HepG2 (cell line): Measurements from ENCODE around the gene UBE2S. TPM values are rescaled to one million over a fixed set of nuclear protein-coding genes. Genes with fewer than 3 reads are reported as not detected.

Source experiments
- ATAC-seq: fragments of 200-7000 bp; cut with Tn5 transposase; 3 replicates; pipeline ENCODE4 v1.9.1; 2020; ENCODE audit warnings: mild to moderate bottlenecking, moderate library complexity
- BruUV-seq: library from RNA; stranded (reverse); fragments of 400-500 nt; replicated peaks from 2 replicates; lab custom pipeline; 2021; lab: Mats Ljungman, UMichigan
- CTCF ChIA-PET: fragments of 300-600 bp; formaldehyde crosslinking; extraction: SDS; loops from one replicate; lab custom pipeline; 2021; ENCODE audit warnings: low total read pairs, inconsistent platforms, low intra/inter-chr PET ratio; lab: Yijun Ruan, JAX
- POLR2A ChIA-PET: fragments of 350-600 bp; sonication (Branson Sonifier 250); formaldehyde crosslinking; loops from one replicate; lab custom pipeline; 2020; ENCODE audit warnings: antibody characterized with exemption, inconsistent platforms; lab: Yijun Ruan, JAX
- DNase-seq: peaks from one replicate; pipeline ENCODE4 v3.0.0-alpha.2; 2015; ENCODE audit warnings: low spot score
- FAIRE-seq: peaks from 3 replicates; lab custom pipeline; 2011; peaks lifted over from hg19 to GRCh38; lab: Jason Lieb, UNC
- H2AFZ ChIP-seq: one replicate; pipeline ENCODE4 v1.6.1; 2011; ENCODE audit warnings: low read length, inconsistent platforms
- H3K27ac ChIP-seq: fragments of 300-600 bp; 3 replicates; pipeline ENCODE4 v1.8.0; 2011; ENCODE audit warnings: mixed run types, mild to moderate bottlenecking, mixed read lengths, low read length, inconsistent platforms; ENCODE audit not compliant: insufficient read depth; ENCODE audit errors: extremely low read length
- H3K27me3 ChIP-seq, 2 experiments: fragments of 200-600 bp in 1 of 2; 2 replicates in 1 of 2; 3 replicates in 1 of 2; pipeline versions ENCODE4 v1.6.0 to v1.8.0; 2011; ENCODE audit warnings: low read length in 2 of 2, mild to moderate bottlenecking in 2 of 2, moderate library complexity in 2 of 2, inconsistent platforms in 1 of 2; ENCODE audit not compliant: insufficient read depth in 2 of 2, control insufficient read depth in 1 of 2
- H3K36me3 ChIP-seq, 2 experiments: fragments of 200-600 bp in 1 of 2; replicated peaks in 1 of 2; 2 replicates in 1 of 2; 3 replicates in 1 of 2; pipeline versions ENCODE4 v1.5.1 to v1.8.0; 2011; ENCODE audit warnings: low read length in 2 of 2, inconsistent platforms in 1 of 2; ENCODE audit not compliant: insufficient read depth in 2 of 2, control insufficient read depth in 1 of 2
- H3K4me1 ChIP-seq: 2 replicates; pipeline ENCODE4 v1.5.1; 2012; ENCODE audit warnings: low read length, inconsistent platforms; ENCODE audit not compliant: insufficient read depth
- H3K4me2 ChIP-seq: 2 replicates; pipeline ENCODE4 v1.6.0; 2011; ENCODE audit warnings: low read depth, low read length, inconsistent platforms
- H3K4me3 ChIP-seq, 3 experiments: fragments of 200-600 bp in 1 of 3; sonication (generic), shearing (Covaris generic) in 1 of 3; replicated peaks in 1 of 3; 2 replicates each; pipeline ENCODE4 v1.5.1; 2011 to 2016; ENCODE audit warnings: low read length in 3 of 3, inconsistent platforms in 2 of 3, low read depth in 2 of 3, mild to moderate bottlenecking in 2 of 3, control low read depth in 1 of 3, mixed read lengths in 1 of 3; ENCODE audit not compliant: insufficient read depth in 1 of 3
- H3K79me2 ChIP-seq: one replicate; pipeline ENCODE4 v1.6.1; 2011; ENCODE audit warnings: low read length, inconsistent platforms; ENCODE audit not compliant: insufficient read depth
- H3K9ac ChIP-seq: 2 replicates; pipeline ENCODE4 v1.6.0; 2011; ENCODE audit warnings: mild to moderate bottlenecking, low read depth, low read length, inconsistent platforms; ENCODE audit not compliant: insufficient read depth
- H3K9me3 ChIP-seq: 2 replicates; pipeline ENCODE4 v1.5.1; 2012; ENCODE audit warnings: mild to moderate bottlenecking, low read length
- H4K20me1 ChIP-seq: 2 replicates; pipeline ENCODE4 v1.6.0; 2011; ENCODE audit warnings: inconsistent platforms, mild to moderate bottlenecking, low read length, moderate library complexity; ENCODE audit not compliant: insufficient read depth
- PHB2 ChIP-seq: fragments of 450-650 bp; IDR thresholded peaks from 2 replicates; pipeline ENCODE4 v1.6.1; 2018; ENCODE audit not compliant: partially characterized antibody
- SNAPC2 ChIP-seq: sonication (generic); formaldehyde crosslinking; IDR thresholded peaks from 2 replicates; pipeline ENCODE4 v1.8.1; 2022; ENCODE audit warnings: mild to moderate bottlenecking, missing genetic modification reagents
- ZNF670 ChIP-seq: sonication (generic); formaldehyde crosslinking; IDR thresholded peaks from 2 replicates; pipeline ENCODE4 v1.8.0; 2022; ENCODE audit warnings: mild to moderate bottlenecking, missing genetic modification reagents, borderline replicate concordance
- ZNF7 ChIP-seq: IDR thresholded peaks from 2 replicates; pipeline ENCODE4 v1.6.1; 2016; ENCODE audit warnings: missing biosample characterization, missing genetic modification reagents
- ZNF775 ChIP-seq: sonication (generic); formaldehyde crosslinking; IDR thresholded peaks from 2 replicates; pipeline ENCODE4 v1.4.0; 2020; ENCODE audit warnings: missing genetic modification reagents, mild to moderate bottlenecking, moderate library complexity, borderline replicate concordance
- WGBS: methylation state at CpG from one replicate; pipeline ENCODE4 v1.1.6; 2017; ENCODE audit warnings: low lambda C conversion rate; 5-methylcytosine and 5-hydroxymethylcytosine counted together
- in situ Hi-C: cut with HindIII; loops from 2 replicates; pipeline ENCODE4 v1.10.0; 2017; ENCODE audit warnings: low pct_unique_long_range_greater_than_20kb; ENCODE audit not compliant: extremely low pct_ligation_motif_present
- intact Hi-C: fragments of 100-400 bp; cut with micrococcal nuclease; formaldehyde crosslinking; loops from one replicate; pipeline ENCODE4 v1.10.0; 2022; ENCODE audit not compliant: unreplicated experiment
- polyA plus RNA-seq, 8 experiments: library from polyadenylated mRNA; depleted of rRNA in 3 of 8; stranded (reverse) in 7 of 8; unstranded in 1 of 8; fragments of >200 nt; fragmentation: Illumina TruSeq in 4 of 8; extraction: Trizol in 4 of 8; gene quantifications; 2 replicates each; pipeline versions ENCODE4 v1.2.1 to v1.2.3, GENCODE V29; 2011 to 2016; ENCODE audit warnings: low read depth in 4 of 8, missing spikeins in 1 of 8, mixed read lengths in 1 of 8; ENCODE audit not compliant: insufficient read depth in 1 of 8
- total RNA-seq, 5 experiments: library from RNA; depleted of rRNA; stranded (reverse); fragments of >200 nt; fragmentation: Illumina TruSeq; extraction: Trizol; gene quantifications; 2 replicates each; pipeline ENCODE4 v1.2.3, GENCODE V29; 2016; ENCODE audit warnings: low read depth in 1 of 5
- TF ChIP-seq, protein P1 (sequence below): sonication (generic); formaldehyde crosslinking; IDR thresholded peaks from 2 replicates; pipeline ENCODE4 v1.4.0; 2020; ENCODE audit warnings: missing genetic modification reagents; ENCODE audit errors: not compliant biosample characterization
- TF ChIP-seq, protein P2 (sequence below): sonication (generic); formaldehyde crosslinking; IDR thresholded peaks from 2 replicates; pipeline ENCODE4 v1.4.0; 2020; ENCODE audit warnings: missing genetic modification reagents, borderline replicate concordance

UBE2S gene
- total and polyA plus RNA-seq, 2 of the 13 experiments (the other 11 are each of a cell fraction or from before 2014, with no cell fraction given) = 32.2 to 39.3 TPM

- WGBS = 89% methylated on average over 12 of the region's 12 CpGs
- Histone ChIP-seq H3K9me3 (no peaks in the 10 kb centered on the region), H3K4me2 (no peak overlapping the region), H3K27ac (no peak overlapping the region), H3K27me3 (no peaks in the 10 kb centered on the region), H4K20me1 (no peaks in the 10 kb centered on the region), H2AFZ (no peak overlapping the region), H3K4me3 (no peak overlapping the region), H3K4me1 (peaks cover 14% of the 10 kb centered on the region), H3K9ac (no peak overlapping the region), H3K36me3 (peaks cover 2 to 13% of the 10 kb centered on the region in 2 experiments; a peak in 2 of 5 replicates), H3K79me2 (no peaks in the 10 kb centered on the region)
- intact Hi-C loops = no loop called here
- no peak for TF ChIP-seq ZNF775 (CRISPR knock-in tag)
- no peak for TF ChIP-seq SNAPC2 (CRISPR knock-in tag)
- TF ChIP-seq, protein P1, sequence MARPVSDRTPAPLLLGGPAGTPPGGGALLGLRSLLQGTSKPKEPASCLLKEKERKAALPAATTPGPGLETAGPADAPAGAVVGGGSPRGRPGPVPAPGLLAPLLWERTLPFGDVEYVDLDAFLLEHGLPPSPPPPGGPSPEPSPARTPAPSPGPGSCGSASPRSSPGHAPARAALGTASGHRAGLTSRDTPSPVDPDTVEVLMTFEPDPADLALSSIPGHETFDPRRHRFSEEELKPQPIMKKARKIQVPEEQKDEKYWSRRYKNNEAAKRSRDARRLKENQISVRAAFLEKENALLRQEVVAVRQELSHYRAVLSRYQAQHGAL (CRISPR knock-in tag) = no peak
- TF ChIP-seq, protein P2, sequence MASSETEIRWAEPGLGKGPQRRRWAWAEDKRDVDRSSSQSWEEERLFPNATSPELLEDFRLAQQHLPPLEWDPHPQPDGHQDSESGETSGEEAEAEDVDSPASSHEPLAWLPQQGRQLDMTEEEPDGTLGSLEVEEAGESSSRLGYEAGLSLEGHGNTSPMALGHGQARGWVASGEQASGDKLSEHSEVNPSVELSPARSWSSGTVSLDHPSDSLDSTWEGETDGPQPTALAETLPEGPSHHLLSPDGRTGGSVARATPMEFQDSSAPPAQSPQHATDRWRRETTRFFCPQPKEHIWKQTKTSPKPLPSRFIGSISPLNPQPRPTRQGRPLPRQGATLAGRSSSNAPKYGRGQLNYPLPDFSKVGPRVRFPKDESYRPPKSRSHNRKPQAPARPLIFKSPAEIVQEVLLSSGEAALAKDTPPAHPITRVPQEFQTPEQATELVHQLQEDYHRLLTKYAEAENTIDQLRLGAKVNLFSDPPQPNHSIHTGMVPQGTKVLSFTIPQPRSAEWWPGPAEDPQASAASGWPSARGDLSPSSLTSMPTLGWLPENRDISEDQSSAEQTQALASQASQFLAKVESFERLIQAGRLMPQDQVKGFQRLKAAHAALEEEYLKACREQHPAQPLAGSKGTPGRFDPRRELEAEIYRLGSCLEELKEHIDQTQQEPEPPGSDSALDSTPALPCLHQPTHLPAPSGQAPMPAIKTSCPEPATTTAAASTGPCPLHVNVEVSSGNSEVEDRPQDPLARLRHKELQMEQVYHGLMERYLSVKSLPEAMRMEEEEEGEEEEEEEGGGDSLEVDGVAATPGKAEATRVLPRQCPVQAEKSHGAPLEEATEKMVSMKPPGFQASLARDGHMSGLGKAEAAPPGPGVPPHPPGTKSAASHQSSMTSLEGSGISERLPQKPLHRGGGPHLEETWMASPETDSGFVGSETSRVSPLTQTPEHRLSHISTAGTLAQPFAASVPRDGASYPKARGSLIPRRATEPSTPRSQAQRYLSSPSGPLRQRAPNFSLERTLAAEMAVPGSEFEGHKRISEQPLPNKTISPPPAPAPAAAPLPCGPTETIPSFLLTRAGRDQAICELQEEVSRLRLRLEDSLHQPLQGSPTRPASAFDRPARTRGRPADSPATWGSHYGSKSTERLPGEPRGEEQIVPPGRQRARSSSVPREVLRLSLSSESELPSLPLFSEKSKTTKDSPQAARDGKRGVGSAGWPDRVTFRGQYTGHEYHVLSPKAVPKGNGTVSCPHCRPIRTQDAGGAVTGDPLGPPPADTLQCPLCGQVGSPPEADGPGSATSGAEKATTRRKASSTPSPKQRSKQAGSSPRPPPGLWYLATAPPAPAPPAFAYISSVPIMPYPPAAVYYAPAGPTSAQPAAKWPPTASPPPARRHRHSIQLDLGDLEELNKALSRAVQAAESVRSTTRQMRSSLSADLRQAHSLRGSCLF = no peak
- TF ChIP-seq ZNF670 (CRISPR knock-in tag) = no peak
- peak; percentile 53; the same call in 1 of the 2 replicates for TF ChIP-seq ZNF7 (CRISPR knock-in tag)
- TF ChIP-seq PHB2 = no peak
- FAIRE-seq (no peak), ATAC-seq (no peak), DNase-seq (no peak)
- BruUV-seq = no TSS peak
- ChIA-PET CTCF (no interaction called here), POLR2A (no interaction called here)
- in situ Hi-C loops = no loop called here
Measured at GRCh38 chr19:55398200-55398925, 9.2 kb downstream of the UBE2S start.
